WTC11 (cell line): ENCODE results near the gene SLAMF7. TPM values are rescaled to one million over a fixed set of nuclear protein-coding genes. Genes with fewer than 3 reads are reported as not detected.

Experiments
- ATAC-seq: fragments of 200-7000 bp; cut with Tn5 transposase; 2 replicates; pipeline ENCODE4 v1.10.0; 2021; ENCODE audit warnings: mild to moderate bottlenecking, moderate library complexity
- CTCF ChIA-PET: fragments of 300-600 bp; sonication (Branson Sonifier 250); formaldehyde crosslinking; loops from one replicate; lab custom pipeline; 2021; ENCODE audit warnings: antibody characterized with exemption; lab: Charles Lee
- POLR2A ChIA-PET: fragments of 350-600 bp; sonication (Branson Sonifier 250); formaldehyde crosslinking; loops from one replicate; lab custom pipeline; 2021; ENCODE audit warnings: antibody characterized with exemption; lab: Charles Lee
- DNase-seq: peaks from one replicate; pipeline ENCODE4 v3.0.0; 2021; ENCODE audit warnings: low spot score
- H3K27ac Mint-ChIP-seq: 2 replicates; pipeline ENCODE4 v1.8.0; 2021; ENCODE audit warnings: mixed read lengths
- H3K27me3 Mint-ChIP-seq: 2 replicates; pipeline ENCODE4 v1.8.0; 2021; ENCODE audit warnings: low read depth, mild to moderate bottlenecking, moderate library complexity, mixed read lengths
- H3K36me3 Mint-ChIP-seq: 2 replicates; pipeline ENCODE4 v1.8.0; 2021; ENCODE audit warnings: mixed read lengths
- H3K4me1 Mint-ChIP-seq: 2 replicates; pipeline ENCODE4 v1.8.0; 2022; ENCODE audit warnings: mixed read lengths
- H3K4me3 Mint-ChIP-seq: 2 replicates; pipeline ENCODE4 v1.8.0; 2021; ENCODE audit warnings: mild to moderate bottlenecking, moderate library complexity, mixed read lengths
- H3K9me3 Mint-ChIP-seq: 2 replicates; pipeline ENCODE4 v1.8.0; 2021; ENCODE audit warnings: mixed read lengths
- ATF1 ChIP-seq: sonication (generic); formaldehyde crosslinking; IDR thresholded peaks from 2 replicates; pipeline ENCODE4 v1.8.1; 2023; ENCODE audit warnings: mild to moderate bottlenecking, moderate library complexity, missing genetic modification reagents
- CREB1 ChIP-seq: sonication (generic); formaldehyde crosslinking; IDR thresholded peaks from 2 replicates; pipeline ENCODE4 v1.8.0; 2023; ENCODE audit warnings: mild to moderate bottlenecking, missing genetic modification reagents
- E2F1 ChIP-seq: sonication (generic); formaldehyde crosslinking; IDR thresholded peaks from 2 replicates; pipeline ENCODE4 v1.8.0; 2022; ENCODE audit warnings: mild to moderate bottlenecking, missing genetic modification reagents
- E2F5 ChIP-seq: sonication (generic); formaldehyde crosslinking; IDR thresholded peaks from 2 replicates; pipeline ENCODE4 v1.8.1; 2022; ENCODE audit warnings: mild to moderate bottlenecking, moderate library complexity, missing genetic modification reagents
- FOXJ3 ChIP-seq: sonication (generic); formaldehyde crosslinking; IDR thresholded peaks from 2 replicates; pipeline ENCODE4 v1.9.0; 2021; ENCODE audit warnings: missing genetic modification reagents, mild to moderate bottlenecking, borderline replicate concordance
- FOXK1 ChIP-seq: sonication (generic); formaldehyde crosslinking; IDR thresholded peaks from 2 replicates; pipeline ENCODE4 v1.8.0; 2022; ENCODE audit warnings: mild to moderate bottlenecking, moderate library complexity, missing genetic modification reagents
- FOXP1 ChIP-seq: sonication (generic); formaldehyde crosslinking; IDR thresholded peaks from 2 replicates; pipeline ENCODE4 v1.8.0; 2022; ENCODE audit warnings: missing genetic modification reagents, mild to moderate bottlenecking, moderate library complexity, borderline replicate concordance
- FOXP4 ChIP-seq: sonication (generic); formaldehyde crosslinking; IDR thresholded peaks from 2 replicates; pipeline ENCODE4 v1.8.0; 2022; ENCODE audit warnings: mild to moderate bottlenecking, missing genetic modification reagents
- GRHL2 ChIP-seq: fragments of 250-450 bp; sonication (Bioruptor Pico); IDR thresholded peaks from 2 replicates; pipeline ENCODE4 v1.8.0; 2022; ENCODE audit warnings: mild to moderate bottlenecking, moderate library complexity; ENCODE audit not compliant: insufficient replicate concordance, severe bottlenecking
- NR1H2 ChIP-seq: sonication (generic); formaldehyde crosslinking; IDR thresholded peaks from 2 replicates; pipeline ENCODE4 v1.9.0; 2021; ENCODE audit warnings: mild to moderate bottlenecking, moderate library complexity, missing genetic modification reagents
- SP1 ChIP-seq: sonication (generic); formaldehyde crosslinking; conservative IDR thresholded peaks from 2 replicates; pipeline ENCODE4 v1.8.1; 2022; ENCODE audit warnings: missing genetic modification reagents
- TCF7 ChIP-seq: sonication (generic); formaldehyde crosslinking; IDR thresholded peaks from 2 replicates; pipeline ENCODE4 v1.8.0; 2022; ENCODE audit warnings: mild to moderate bottlenecking, low read depth, missing genetic modification reagents, moderate library complexity
- TEAD1 ChIP-seq: sonication (generic); formaldehyde crosslinking; IDR thresholded peaks from 2 replicates; pipeline ENCODE4 v1.8.0; 2022; ENCODE audit warnings: mild to moderate bottlenecking, missing genetic modification reagents
- USF1 ChIP-seq: sonication (generic); formaldehyde crosslinking; IDR thresholded peaks from 2 replicates; pipeline ENCODE4 v1.8.0; 2022; ENCODE audit warnings: mild to moderate bottlenecking, missing genetic modification reagents
- ZBTB21 ChIP-seq: sonication (generic); formaldehyde crosslinking; IDR thresholded peaks from 2 replicates; pipeline ENCODE4 v1.8.1; 2023; ENCODE audit warnings: mild to moderate bottlenecking, missing genetic modification reagents, borderline replicate concordance
- ZNF219 ChIP-seq: sonication (generic); formaldehyde crosslinking; IDR thresholded peaks from 2 replicates; pipeline ENCODE4 v1.8.0; 2023; ENCODE audit warnings: missing genetic modification reagents, mild to moderate bottlenecking, borderline replicate concordance
- ZNF232 ChIP-seq: sonication (generic); formaldehyde crosslinking; IDR thresholded peaks from 2 replicates; pipeline ENCODE4 v1.8.0; 2022; ENCODE audit warnings: mild to moderate bottlenecking, missing genetic modification reagents
- ZNF423 ChIP-seq: fragments of 250-450 bp; sonication (Bioruptor Pico); IDR thresholded peaks from 2 replicates; pipeline ENCODE4 v2.1.2; 2022; ENCODE audit warnings: mild to moderate bottlenecking, moderate library complexity
- ZNF671 ChIP-seq: fragments of 250-450 bp; sonication (Bioruptor Pico); IDR thresholded peaks from 2 replicates; pipeline ENCODE4 v1.8.0; 2021; ENCODE audit warnings: mild to moderate bottlenecking
- total RNA-seq: library from RNA; stranded (reverse); gene quantifications from 3 replicates; pipeline ENCODE4 v1.2.3, GENCODE V29; 2021
- TF ChIP-seq, protein P1 (sequence below): fragments of 250-450 bp; sonication (Bioruptor Pico); IDR thresholded peaks from 2 replicates; pipeline ENCODE4 v2.1.2; 2022; ENCODE audit warnings: mild to moderate bottlenecking, moderate library complexity
- TF ChIP-seq, protein P2 (sequence below): sonication (generic); formaldehyde crosslinking; IDR thresholded peaks from 2 replicates; pipeline ENCODE4 v1.8.0; 2022; ENCODE audit warnings: missing genetic modification reagents

Gene SLAMF7
- total RNA-seq, 1 experiment from 2014 or later: 0.15 TPM

GRCh38 chr1:160755461-160755860, 16.4 kb downstream of the SLAMF7 start:
- ATAC-seq (no peak), DNase-seq (no peak)
- ChIA-PET POLR2A (no interaction called here), CTCF (interaction anchor here (1.9 kb wide), 1 partner anchor 22 kb away, joined by 6 read pairs; no protein-coding TSS in a partner anchor)
- Mint-ChIP-seq H3K9me3 (no peaks in the 10 kb centered on the region), H3K27ac (no peak overlapping the region), H3K4me3 (no peak overlapping the region), H3K4me1 (peaks cover 5% of the 10 kb centered on the region; the same call in 1 of the 2 replicates), H3K27me3 (peaks cover 9% of the 10 kb centered on the region), H3K36me3 (no peaks in the 10 kb centered on the region)
- TF ChIP-seq FOXP4 (CRISPR knock-in tag) (no peak), GRHL2 (no peak), FOXK1 (CRISPR knock-in tag) (no peak), ZBTB21 (CRISPR knock-in tag) (no peak), ZNF671 (no peak), NR1H2 (no peak), ATF1 (CRISPR knock-in tag) (no peak), SP1 (no peak), ZNF423 (CRISPR knock-in tag) (no peak), FOXP1 (CRISPR knock-in tag) (no peak), E2F5 (CRISPR knock-in tag) (no peak)
- TF ChIP-seq, protein P1, sequence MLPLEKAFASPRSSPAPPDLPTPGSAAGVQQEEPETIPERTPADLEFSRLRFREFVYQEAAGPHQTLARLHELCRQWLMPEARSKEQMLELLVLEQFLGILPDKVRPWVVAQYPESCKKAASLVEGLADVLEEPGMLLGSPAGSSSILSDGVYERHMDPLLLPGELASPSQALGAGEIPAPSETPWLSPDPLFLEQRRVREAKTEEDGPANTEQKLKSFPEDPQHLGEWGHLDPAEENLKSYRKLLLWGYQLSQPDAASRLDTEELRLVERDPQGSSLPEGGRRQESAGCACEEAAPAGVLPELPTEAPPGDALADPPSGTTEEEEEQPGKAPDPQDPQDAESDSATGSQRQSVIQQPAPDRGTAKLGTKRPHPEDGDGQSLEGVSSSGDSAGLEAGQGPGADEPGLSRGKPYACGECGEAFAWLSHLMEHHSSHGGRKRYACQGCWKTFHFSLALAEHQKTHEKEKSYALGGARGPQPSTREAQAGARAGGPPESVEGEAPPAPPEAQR (CRISPR knock-in tag): no peak

DNA sequence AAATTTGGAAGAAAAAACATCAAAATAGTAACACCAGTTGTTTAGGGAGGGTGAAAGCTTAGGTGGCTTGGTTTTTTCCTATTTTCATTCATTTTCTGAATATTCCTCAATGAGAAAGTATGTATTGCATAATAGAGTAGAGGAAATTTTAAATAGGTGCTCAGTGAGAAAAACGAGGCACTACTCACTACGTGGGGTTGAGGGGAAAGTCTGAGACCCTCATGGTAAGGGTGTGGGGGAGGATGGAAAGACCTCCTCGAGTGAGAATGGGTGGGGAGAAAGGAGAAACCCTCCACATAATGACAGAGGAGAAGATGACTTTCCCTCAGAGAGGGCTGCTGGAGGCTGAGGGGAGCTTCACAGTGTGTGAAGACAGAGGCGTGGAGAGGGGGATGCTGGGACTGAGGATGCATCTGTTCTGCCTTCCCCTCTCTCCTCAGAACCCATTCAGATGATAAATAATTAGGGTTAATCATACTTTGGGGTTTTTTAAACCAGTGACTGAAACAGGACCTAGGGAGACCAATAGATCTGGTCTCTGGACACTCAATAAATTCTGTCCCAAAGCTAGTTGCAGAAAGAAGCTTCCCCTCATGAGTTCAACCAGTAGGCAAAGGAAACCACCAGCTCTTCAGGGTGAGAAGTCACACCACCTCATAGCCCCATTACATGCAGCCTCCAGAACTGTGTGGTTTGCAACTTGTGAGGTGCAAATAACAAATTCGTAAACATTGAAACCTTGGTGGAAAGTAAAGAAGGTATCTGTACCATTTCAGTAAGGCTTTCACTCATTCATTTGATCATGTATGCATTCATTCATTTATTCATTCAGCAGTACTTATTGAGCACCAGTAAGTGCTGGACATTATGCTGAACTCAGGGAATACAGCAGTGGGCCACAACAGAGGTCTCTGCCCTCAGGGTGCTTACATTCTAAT, 17.1 kb downstream of the SLAMF7 start:
- ChIA-PET POLR2A (no interaction called here), CTCF (interaction anchor here (1.9 kb wide), 1 partner anchor 21 kb away, joined by 6 read pairs; no protein-coding TSS in a partner anchor)
- Mint-ChIP-seq H3K27me3 (peaks cover 3% of the 10 kb centered on the region), H3K4me1 (peaks cover 5% of the 10 kb centered on the region; the same call in 1 of the 2 replicates), H3K36me3 (no peaks in the 10 kb centered on the region), H3K4me3 (no peak overlapping the region), H3K27ac (no peak overlapping the region), H3K9me3 (no peaks in the 10 kb centered on the region)
- no peak for DNase-seq
- no peak for ATAC-seq
- TF ChIP-seq FOXP4 (CRISPR knock-in tag): no peak
- TF ChIP-seq TCF7 (CRISPR knock-in tag): no peak
- no peak for TF ChIP-seq ZNF219 (CRISPR knock-in tag)
- no peak for TF ChIP-seq USF1 (CRISPR knock-in tag)
- TF ChIP-seq, protein P2, sequence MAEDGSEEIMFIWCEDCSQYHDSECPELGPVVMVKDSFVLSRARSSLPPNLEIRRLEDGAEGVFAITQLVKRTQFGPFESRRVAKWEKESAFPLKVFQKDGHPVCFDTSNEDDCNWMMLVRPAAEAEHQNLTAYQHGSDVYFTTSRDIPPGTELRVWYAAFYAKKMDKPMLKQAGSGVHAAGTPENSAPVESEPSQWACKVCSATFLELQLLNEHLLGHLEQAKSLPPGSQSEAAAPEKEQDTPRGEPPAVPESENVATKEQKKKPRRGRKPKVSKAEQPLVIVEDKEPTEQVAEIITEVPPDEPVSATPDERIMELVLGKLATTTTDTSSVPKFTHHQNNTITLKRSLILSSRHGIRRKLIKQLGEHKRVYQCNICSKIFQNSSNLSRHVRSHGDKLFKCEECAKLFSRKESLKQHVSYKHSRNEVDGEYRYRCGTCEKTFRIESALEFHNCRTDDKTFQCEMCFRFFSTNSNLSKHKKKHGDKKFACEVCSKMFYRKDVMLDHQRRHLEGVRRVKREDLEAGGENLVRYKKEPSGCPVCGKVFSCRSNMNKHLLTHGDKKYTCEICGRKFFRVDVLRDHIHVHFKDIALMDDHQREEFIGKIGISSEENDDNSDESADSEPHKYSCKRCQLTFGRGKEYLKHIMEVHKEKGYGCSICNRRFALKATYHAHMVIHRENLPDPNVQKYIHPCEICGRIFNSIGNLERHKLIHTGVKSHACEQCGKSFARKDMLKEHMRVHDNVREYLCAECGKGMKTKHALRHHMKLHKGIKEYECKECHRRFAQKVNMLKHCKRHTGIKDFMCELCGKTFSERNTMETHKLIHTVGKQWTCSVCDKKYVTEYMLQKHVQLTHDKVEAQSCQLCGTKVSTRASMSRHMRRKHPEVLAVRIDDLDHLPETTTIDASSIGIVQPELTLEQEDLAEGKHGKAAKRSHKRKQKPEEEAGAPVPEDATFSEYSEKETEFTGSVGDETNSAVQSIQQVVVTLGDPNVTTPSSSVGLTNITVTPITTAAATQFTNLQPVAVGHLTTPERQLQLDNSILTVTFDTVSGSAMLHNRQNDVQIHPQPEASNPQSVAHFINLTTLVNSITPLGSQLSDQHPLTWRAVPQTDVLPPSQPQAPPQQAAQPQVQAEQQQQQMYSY: no peak
- TF ChIP-seq CREB1 (CRISPR knock-in tag): no peak
- TF ChIP-seq FOXJ3 (CRISPR knock-in tag): no peak
- no peak for TF ChIP-seq FOXP1 (CRISPR knock-in tag)
- no peak for TF ChIP-seq TEAD1
- TF ChIP-seq ZNF232: no peak
- TF ChIP-seq E2F1 (CRISPR knock-in tag): no peak
